PFSK-1 (cell line): ENCODE results near the gene MAPKAPK2.

Source experiments
- SIN3A ChIP-seq: IDR thresholded peaks from 2 replicates; pipeline ENCODE4 v1.6.1; 2012; ENCODE audit warnings: mild to moderate bottlenecking, low read length, moderate library complexity, borderline replicate concordance; ENCODE audit not compliant: insufficient read depth
- TF ChIP-seq, protein P1 (sequence below), 2 experiments: IDR thresholded peaks; 2 replicates each; pipeline versions ENCODE4 v1.6.1 to v1.8.0; 2011 to 2012; ENCODE audit warnings: low read depth in 2 of 2, low read length in 2 of 2, control low read depth in 1 of 2, inconsistent platforms in 1 of 2, mild to moderate bottlenecking in 1 of 2, moderate library complexity in 1 of 2; ENCODE audit not compliant: insufficient read depth in 1 of 2

DNA sequence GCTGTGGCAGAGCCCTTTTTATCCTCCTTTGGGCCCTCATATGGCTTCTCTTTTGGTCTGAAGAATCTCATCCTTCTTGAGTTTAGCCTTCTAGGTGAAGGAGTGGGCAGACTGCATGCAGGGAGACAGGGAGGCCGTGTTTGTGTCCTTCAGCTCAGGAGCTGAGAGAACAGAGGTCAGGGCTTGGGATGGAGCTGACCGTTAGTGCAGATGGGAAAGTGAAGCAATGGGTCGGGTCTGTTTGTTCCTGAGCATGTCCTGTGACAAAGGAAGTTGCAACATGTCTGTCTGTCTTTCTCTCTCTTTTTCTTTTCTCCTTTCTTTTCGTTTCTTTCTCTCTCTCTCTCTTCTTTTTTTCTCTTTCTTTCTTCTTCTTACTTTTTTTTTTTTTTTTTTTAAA is 14.9 kb downstream of the MAPKAPK2 start:
- TF ChIP-seq, protein P1, sequence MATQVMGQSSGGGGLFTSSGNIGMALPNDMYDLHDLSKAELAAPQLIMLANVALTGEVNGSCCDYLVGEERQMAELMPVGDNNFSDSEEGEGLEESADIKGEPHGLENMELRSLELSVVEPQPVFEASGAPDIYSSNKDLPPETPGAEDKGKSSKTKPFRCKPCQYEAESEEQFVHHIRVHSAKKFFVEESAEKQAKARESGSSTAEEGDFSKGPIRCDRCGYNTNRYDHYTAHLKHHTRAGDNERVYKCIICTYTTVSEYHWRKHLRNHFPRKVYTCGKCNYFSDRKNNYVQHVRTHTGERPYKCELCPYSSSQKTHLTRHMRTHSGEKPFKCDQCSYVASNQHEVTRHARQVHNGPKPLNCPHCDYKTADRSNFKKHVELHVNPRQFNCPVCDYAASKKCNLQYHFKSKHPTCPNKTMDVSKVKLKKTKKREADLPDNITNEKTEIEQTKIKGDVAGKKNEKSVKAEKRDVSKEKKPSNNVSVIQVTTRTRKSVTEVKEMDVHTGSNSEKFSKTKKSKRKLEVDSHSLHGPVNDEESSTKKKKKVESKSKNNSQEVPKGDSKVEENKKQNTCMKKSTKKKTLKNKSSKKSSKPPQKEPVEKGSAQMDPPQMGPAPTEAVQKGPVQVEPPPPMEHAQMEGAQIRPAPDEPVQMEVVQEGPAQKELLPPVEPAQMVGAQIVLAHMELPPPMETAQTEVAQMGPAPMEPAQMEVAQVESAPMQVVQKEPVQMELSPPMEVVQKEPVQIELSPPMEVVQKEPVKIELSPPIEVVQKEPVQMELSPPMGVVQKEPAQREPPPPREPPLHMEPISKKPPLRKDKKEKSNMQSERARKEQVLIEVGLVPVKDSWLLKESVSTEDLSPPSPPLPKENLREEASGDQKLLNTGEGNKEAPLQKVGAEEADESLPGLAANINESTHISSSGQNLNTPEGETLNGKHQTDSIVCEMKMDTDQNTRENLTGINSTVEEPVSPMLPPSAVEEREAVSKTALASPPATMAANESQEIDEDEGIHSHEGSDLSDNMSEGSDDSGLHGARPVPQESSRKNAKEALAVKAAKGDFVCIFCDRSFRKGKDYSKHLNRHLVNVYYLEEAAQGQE (IDR thresholded peaks at IDR 0.05; ENCODE audit: insufficient read depth in 1 of 2, low read depth in 2 of 2, low read length in 2 of 2), result no peak
- TF ChIP-seq SIN3A, result no peak
